ENCODE measurements around the gene NME7. TPM values are rescaled to one million over a fixed set of nuclear protein-coding genes. Genes with fewer than 3 reads are reported as not detected.

The NME7 gene
- total and polyA plus RNA-seq, 4 donors: 7.8 to 26.5 (median 9.4) TPM

DNA sequence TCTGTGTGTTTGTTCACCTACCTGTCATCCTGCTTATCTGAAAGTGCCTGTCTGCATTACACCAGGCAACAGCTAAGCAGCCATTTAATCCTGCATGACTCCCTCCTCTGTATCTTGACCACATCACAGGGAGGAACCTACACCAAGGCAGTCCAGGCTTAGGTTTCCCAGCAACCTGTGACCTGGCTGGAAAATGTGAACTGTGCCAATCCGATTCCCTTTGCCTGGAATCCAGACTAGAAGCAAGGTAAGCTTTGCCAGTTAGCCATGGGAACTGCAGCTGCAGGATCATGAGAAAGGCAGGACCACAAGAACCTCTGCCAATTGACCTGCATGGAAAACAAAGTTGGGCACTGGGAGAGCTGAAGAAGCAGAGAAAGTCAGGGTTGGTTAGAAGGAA is 267.4 kb downstream of the NME7 start:
- TF ChIP-seq HNF4G (IDR thresholded peaks at IDR 0.05): no peak
- peak; percentile 26 for TF ChIP-seq YY1 (IDR thresholded peaks at IDR 0.05)
- no peak for TF ChIP-seq FOXA2 (IDR thresholded peaks at IDR 0.05)
- TF ChIP-seq FOXA1 (IDR thresholded peaks at IDR 0.05): no peak
- peak; percentile 22 to 46 for TF ChIP-seq RAD21 (IDR thresholded peaks at IDR 0.05)
- TF ChIP-seq RXRA (IDR thresholded peaks at IDR 0.05): peak in 1 of 2 donors; percentile 47
- TF ChIP-seq, protein P1, sequence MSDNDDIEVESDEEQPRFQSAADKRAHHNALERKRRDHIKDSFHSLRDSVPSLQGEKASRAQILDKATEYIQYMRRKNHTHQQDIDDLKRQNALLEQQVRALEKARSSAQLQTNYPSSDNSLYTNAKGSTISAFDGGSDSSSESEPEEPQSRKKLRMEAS (IDR thresholded peaks at IDR 0.05): peak; percentile 28
- peak in 1 of 2 donors; percentile 7 for TF ChIP-seq JUND (IDR thresholded peaks at IDR 0.05)
- TF ChIP-seq, protein P2, sequence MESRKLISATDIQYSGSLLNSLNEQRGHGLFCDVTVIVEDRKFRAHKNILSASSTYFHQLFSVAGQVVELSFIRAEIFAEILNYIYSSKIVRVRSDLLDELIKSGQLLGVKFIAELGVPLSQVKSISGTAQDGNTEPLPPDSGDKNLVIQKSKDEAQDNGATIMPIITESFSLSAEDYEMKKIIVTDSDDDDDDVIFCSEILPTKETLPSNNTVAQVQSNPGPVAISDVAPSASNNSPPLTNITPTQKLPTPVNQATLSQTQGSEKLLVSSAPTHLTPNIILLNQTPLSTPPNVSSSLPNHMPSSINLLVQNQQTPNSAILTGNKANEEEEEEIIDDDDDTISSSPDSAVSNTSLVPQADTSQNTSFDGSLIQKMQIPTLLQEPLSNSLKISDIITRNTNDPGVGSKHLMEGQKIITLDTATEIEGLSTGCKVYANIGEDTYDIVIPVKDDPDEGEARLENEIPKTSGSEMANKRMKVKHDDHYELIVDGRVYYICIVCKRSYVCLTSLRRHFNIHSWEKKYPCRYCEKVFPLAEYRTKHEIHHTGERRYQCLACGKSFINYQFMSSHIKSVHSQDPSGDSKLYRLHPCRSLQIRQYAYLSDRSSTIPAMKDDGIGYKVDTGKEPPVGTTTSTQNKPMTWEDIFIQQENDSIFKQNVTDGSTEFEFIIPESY (IDR thresholded peaks at IDR 0.05): no peak
- no peak for DNase-seq (ENCODE audit: low spot score)
- Histone ChIP-seq H3K27me3 (ENCODE audit: control insufficient read depth in 4 of 4, insufficient read depth in 4 of 4, low read length in 3 of 4) (no peaks in the 10 kb centered on the region), H3K36me3 (ENCODE audit: control insufficient read depth in 4 of 4, insufficient read depth in 3 of 4, low read depth in 1 of 4, low read length in 3 of 4) (no peaks in the 10 kb centered on the region), H3K4me3 (ENCODE audit: low read depth in 1 of 3, low read length in 3 of 3) (no peak overlapping the region), H3K4me1 (ENCODE audit: control insufficient read depth in 4 of 4, insufficient read depth in 4 of 4, low read length in 3 of 4) (peaks cover 4 to 24% (median 15%) of the 10 kb centered on the region in 4 donors), H3K9me3 (ENCODE audit: control insufficient read depth in 4 of 4, low read length in 3 of 4) (no peaks in the 10 kb centered on the region), H3K27ac (ENCODE audit: low read depth in 1 of 2, low read length in 2 of 2) (peak overlapping the region in 1 of 2 donors; percentile 22), H3K9ac (ENCODE audit: low read depth in 1 of 2, low read length in 2 of 2) (no peak overlapping the region)
- WGBS: 28% methylated on average over 1 of the region's 1 CpG

DNA sequence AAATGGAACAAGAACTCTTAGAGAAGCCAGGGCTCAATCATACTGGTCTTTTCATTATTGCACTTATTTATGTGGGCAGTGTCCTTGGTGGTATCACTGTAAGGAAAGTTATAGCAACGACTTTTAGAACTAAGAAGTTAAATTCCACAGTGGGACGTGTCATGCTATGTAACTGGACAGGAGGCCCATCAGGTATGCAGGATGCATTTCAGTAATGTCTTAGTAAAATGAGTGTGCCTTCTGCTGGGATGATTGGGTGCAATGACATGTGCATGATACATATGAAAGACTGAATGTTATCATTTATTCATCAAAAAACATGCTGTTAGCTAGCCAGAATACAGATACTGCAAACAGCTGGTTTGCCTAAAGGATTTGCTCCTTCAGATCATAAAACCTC is 268.0 kb downstream of the NME7 start:
- WGBS: 83% methylated on average over 2 of the region's 2 CpGs
- TF ChIP-seq, protein P3, sequence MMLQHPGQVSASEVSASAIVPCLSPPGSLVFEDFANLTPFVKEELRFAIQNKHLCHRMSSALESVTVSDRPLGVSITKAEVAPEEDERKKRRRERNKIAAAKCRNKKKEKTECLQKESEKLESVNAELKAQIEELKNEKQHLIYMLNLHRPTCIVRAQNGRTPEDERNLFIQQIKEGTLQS (IDR thresholded peaks at IDR 0.05): no peak
- TF ChIP-seq SP1 (IDR thresholded peaks at IDR 0.05) (no peak), YY1 (IDR thresholded peaks at IDR 0.05) (no peak), GABPA (IDR thresholded peaks at IDR 0.05 in 1 of 2, conservative IDR thresholded peaks at IDR 0.05 in 1 of 2) (no peak), FOXA2 (IDR thresholded peaks at IDR 0.05) (no peak), FOXA1 (IDR thresholded peaks at IDR 0.05) (no peak), RAD21 (IDR thresholded peaks at IDR 0.05) (no peak), HNF4G (IDR thresholded peaks at IDR 0.05) (no peak), EGR1 (IDR thresholded peaks at IDR 0.05; ENCODE audit: low read depth in 2 of 2) (no peak), JUND (IDR thresholded peaks at IDR 0.05) (no peak)
- TF ChIP-seq, protein P2 (IDR thresholded peaks at IDR 0.05): no peak
- TF ChIP-seq, protein P1 (IDR thresholded peaks at IDR 0.05): no peak
- Histone ChIP-seq H3K36me3 (ENCODE audit: control insufficient read depth in 4 of 4, insufficient read depth in 3 of 4, low read depth in 1 of 4, low read length in 3 of 4) (no peaks in the 10 kb centered on the region), H3K4me1 (ENCODE audit: control insufficient read depth in 4 of 4, insufficient read depth in 4 of 4, low read length in 3 of 4) (peaks cover 0 to 19% (median 11%) of the 10 kb centered on the region in 4 donors), H3K9me3 (ENCODE audit: control insufficient read depth in 4 of 4, low read length in 3 of 4) (no peaks in the 10 kb centered on the region), H3K9ac (ENCODE audit: low read depth in 1 of 2, low read length in 2 of 2) (no peak overlapping the region), H3K4me3 (ENCODE audit: low read depth in 1 of 3, low read length in 3 of 3) (no peak overlapping the region), H3K27me3 (ENCODE audit: control insufficient read depth in 4 of 4, insufficient read depth in 4 of 4, low read length in 3 of 4) (no peaks in the 10 kb centered on the region), H3K27ac (ENCODE audit: low read depth in 1 of 2, low read length in 2 of 2) (no peak overlapping the region)
- no peak for DNase-seq (ENCODE audit: low spot score)

DNA sequence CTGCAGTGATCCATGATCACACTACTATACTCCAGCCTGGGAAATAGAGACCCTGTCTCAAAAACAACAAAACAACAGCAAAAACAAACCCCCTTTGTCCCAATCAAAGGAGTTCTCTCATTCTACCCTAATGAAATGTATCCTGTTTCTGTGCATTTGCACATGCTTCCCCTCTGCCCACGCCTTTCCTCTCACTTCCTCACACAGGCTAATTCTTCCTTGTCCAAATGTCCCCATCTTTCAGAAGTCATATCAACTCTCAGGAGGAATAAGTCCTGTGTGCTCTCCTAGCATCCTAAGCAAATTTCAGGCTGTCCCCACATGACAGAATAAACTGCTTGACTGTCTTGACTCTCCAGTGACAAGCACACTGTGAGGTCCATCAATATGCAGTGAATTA is 269.2 kb downstream of the NME7 start:
- no peak overlapping the region for H3K4me3 ChIP-seq (ENCODE audit: low read depth in 1 of 3, low read length in 3 of 3)
- WGBS: 84% methylated on average over 1 of the region's 1 CpG
- H3K9ac ChIP-seq (ENCODE audit: low read depth in 1 of 2, low read length in 2 of 2): no peak overlapping the region
- no peak for DNase-seq (ENCODE audit: low spot score)
- no peaks in the 10 kb centered on the region for H3K36me3 ChIP-seq (ENCODE audit: control insufficient read depth in 4 of 4, insufficient read depth in 3 of 4, low read depth in 1 of 4, low read length in 3 of 4)
- no peaks in the 10 kb centered on the region for H3K27me3 ChIP-seq (ENCODE audit: control insufficient read depth in 4 of 4, insufficient read depth in 4 of 4, low read length in 3 of 4)
- H3K4me1 ChIP-seq (ENCODE audit: control insufficient read depth in 4 of 4, insufficient read depth in 4 of 4, low read length in 3 of 4): peaks cover 0 to 16% (median 11%) of the 10 kb centered on the region in 4 donors
- H3K27ac ChIP-seq (ENCODE audit: low read depth in 1 of 2, low read length in 2 of 2): no peak overlapping the region
- H3K9me3 ChIP-seq (ENCODE audit: control insufficient read depth in 4 of 4, low read length in 3 of 4): no peaks in the 10 kb centered on the region
- TF ChIP-seq HNF4A (conservative IDR thresholded peaks at IDR 0.05): no peak
- no peak for TF ChIP-seq EGR1 (IDR thresholded peaks at IDR 0.05; ENCODE audit: low read depth in 2 of 2)
- no peak for TF ChIP-seq RXRA (IDR thresholded peaks at IDR 0.05)
- no peak for TF ChIP-seq JUND (IDR thresholded peaks at IDR 0.05)
- TF ChIP-seq HNF4G (IDR thresholded peaks at IDR 0.05): no peak
- no peak for TF ChIP-seq FOXA1 (IDR thresholded peaks at IDR 0.05)
- TF ChIP-seq SP1 (IDR thresholded peaks at IDR 0.05): no peak
- no peak for TF ChIP-seq FOXA2 (IDR thresholded peaks at IDR 0.05)
- TF ChIP-seq TAF1 (conservative IDR thresholded peaks at IDR 0.05): no peak
- no peak for TF ChIP-seq GABPA (IDR thresholded peaks at IDR 0.05 in 1 of 2, conservative IDR thresholded peaks at IDR 0.05 in 1 of 2)
- TF ChIP-seq RAD21 (IDR thresholded peaks at IDR 0.05): no peak
- TF ChIP-seq YY1 (IDR thresholded peaks at IDR 0.05): no peak
- no peak for TF ChIP-seq NR2F2 (IDR thresholded peaks at IDR 0.05)
- TF ChIP-seq, protein P2 (IDR thresholded peaks at IDR 0.05): no peak
- TF ChIP-seq, protein P3 (IDR thresholded peaks at IDR 0.05): no peak
- TF ChIP-seq, protein P1 (IDR thresholded peaks at IDR 0.05): no peak

Data from liver (tissue), 9 donors.